SK-N-SH (cell line): Measurements from ENCODE around the gene ELMO1. TPM values are rescaled to one million over a fixed set of nuclear protein-coding genes. Genes with fewer than 3 reads are reported as not detected.

Experiments used
- CTCF ChIA-PET: fragments of 300-600, 350-600 bp; formaldehyde crosslinking; extraction: SDS; loops from one replicate; lab custom pipeline; 2021; lab: Yijun Ruan, JAX
- POLR2A ChIA-PET: fragments of 350-600 bp; sonication (Branson Sonifier 250); formaldehyde crosslinking; extraction: SDS; loops from one replicate; lab custom pipeline; 2020; ENCODE audit warnings: antibody characterized with exemption, inconsistent platforms; lab: Yijun Ruan, JAX
- DNase-seq: peaks from one replicate; pipeline ENCODE4 v3.0.0; 2012
- H2AFZ ChIP-seq: fragments of 200-600 bp; sonication (generic); 2 replicates; pipeline ENCODE4 v1.8.1; 2016; ENCODE audit warnings: antibody characterized with exemption, mild to moderate bottlenecking, low read depth
- H3F3A ChIP-seq: fragments of 200-600 bp; sonication (generic); replicated peaks from 2 replicates; pipeline ENCODE3; 2016; ENCODE audit warnings: antibody characterized with exemption, mild to moderate bottlenecking; ENCODE audit not compliant: insufficient read depth
- H3K27ac ChIP-seq, 2 experiments: fragments of 200-500 bp in 1 of 2; fragments of 200-600 bp in 1 of 2; sonication (Bioruptor generic) in 1 of 2; sonication (generic), shearing (Covaris generic) in 1 of 2; 2 replicates each; pipeline versions ENCODE4 v1.5.1 to v1.6.1; 2014 to 2016; ENCODE audit warnings: low read depth in 2 of 2, inconsistent platforms in 1 of 2, low read length in 1 of 2, mild to moderate bottlenecking in 1 of 2, mixed read lengths in 1 of 2
- H3K27me3 ChIP-seq: fragments of 200-600 bp; sonication (generic), shearing (Covaris generic); 2 replicates; pipeline ENCODE4 v1.6.1; 2016; ENCODE audit warnings: mixed run types; ENCODE audit not compliant: insufficient read depth
- H3K36me3 ChIP-seq, 2 experiments: fragments of 200-500 bp in 1 of 2; fragments of 200-600 bp in 1 of 2; sonication (Bioruptor generic) in 1 of 2; sonication (generic) in 1 of 2; replicated peaks in 1 of 2; 2 replicates each; pipeline versions ENCODE3 to v1.5.1; 2014 to 2016; ENCODE audit warnings: low read length in 1 of 2, mild to moderate bottlenecking in 1 of 2; ENCODE audit not compliant: insufficient read depth in 2 of 2, control insufficient read depth in 1 of 2
- H3K4me1 ChIP-seq, 2 experiments: fragments of 200-500 bp in 1 of 2; fragments of 200-600 bp in 1 of 2; sonication (Bioruptor generic) in 1 of 2; sonication (generic), shearing (Covaris generic) in 1 of 2; 2 replicates each; pipeline versions ENCODE4 v1.5.1 to v1.6.1; 2014 to 2016; ENCODE audit warnings: low read depth in 1 of 2, low read length in 1 of 2, mixed run types in 1 of 2; ENCODE audit not compliant: insufficient read depth in 2 of 2, control insufficient read depth in 1 of 2
- H3K4me2 ChIP-seq: fragments of 200-600 bp; sonication (generic), shearing (Covaris generic); 2 replicates; pipeline ENCODE4 v1.6.1; 2017; ENCODE audit warnings: mixed run types
- H3K4me3 ChIP-seq, 2 experiments: fragments of 200-500 bp in 1 of 2; fragments of 200-600 bp in 1 of 2; sonication (Bioruptor generic) in 1 of 2; sonication (generic), shearing (Covaris generic) in 1 of 2; 2 replicates each; pipeline versions ENCODE4 v1.5.1 to v1.8.1; 2014 to 2016; ENCODE audit warnings: low read depth in 2 of 2, inconsistent platforms in 1 of 2, low read length in 1 of 2, mild to moderate bottlenecking in 1 of 2, mixed read lengths in 1 of 2, moderate library complexity in 1 of 2
- H3K79me2 ChIP-seq: fragments of 200-600 bp; sonication (generic); 2 replicates; pipeline ENCODE4 v1.8.1; 2017; ENCODE audit warnings: mild to moderate bottlenecking; ENCODE audit not compliant: insufficient read depth
- H3K9ac ChIP-seq: fragments of 200-600 bp; sonication (generic); 2 replicates; pipeline ENCODE4 v1.6.1; 2017; ENCODE audit warnings: mixed run types
- H3K9me2 ChIP-seq: fragments of 200-600 bp; sonication (generic); 2 replicates; pipeline ENCODE4 v1.6.1; 2017; ENCODE audit warnings: mixed run types
- H3K9me3 ChIP-seq: fragments of 200-600 bp; sonication (generic); 2 replicates; pipeline ENCODE4 v1.6.1; 2017; ENCODE audit warnings: mixed run types, mild to moderate bottlenecking, moderate library complexity
- H4K20me1 ChIP-seq: fragments of 200-600 bp; sonication (generic); 2 replicates; pipeline ENCODE4 v1.6.1; 2017; ENCODE audit warnings: mild to moderate bottlenecking, mixed run types; ENCODE audit not compliant: insufficient read depth
- EP300 ChIP-seq, 2 experiments: IDR thresholded peaks; 2 replicates each; pipeline versions ENCODE4 v1.4.0 to v1.6.1; 2012; ENCODE audit warnings: borderline replicate concordance in 1 of 2, low read depth in 1 of 2, low read length in 1 of 2
- EZH2phosphoT487 ChIP-seq: fragments of 200-600 bp; sonication (generic); IDR thresholded peaks from 2 replicates; pipeline ENCODE4 v1.6.1; 2017; ENCODE audit warnings: low read depth, mixed run types, mild to moderate bottlenecking, antibody characterized with exemption, moderate library complexity, borderline replicate concordance
- FOSL2 ChIP-seq: IDR thresholded peaks from 2 replicates; pipeline ENCODE4 v1.4.0; 2012; ENCODE audit warnings: low read depth, mild to moderate bottlenecking, moderate library complexity, borderline replicate concordance
- FOXJ3 ChIP-seq: sonication (generic); formaldehyde crosslinking; IDR thresholded peaks from 2 replicates; pipeline ENCODE4 v1.5.1; 2020; ENCODE audit warnings: mild to moderate bottlenecking, missing genetic modification reagents
- FOXM1 ChIP-seq: IDR thresholded peaks from 2 replicates; pipeline ENCODE4 v1.4.0; 2012; ENCODE audit warnings: low read depth, mild to moderate bottlenecking
- IRF3 ChIP-seq: fragments of 150-350 bp; IDR thresholded peaks from 2 replicates; pipeline ENCODE4 v1.6.1; 2016; ENCODE audit warnings: mild to moderate bottlenecking, low read depth, low read length
- JUND ChIP-seq: IDR thresholded peaks from 2 replicates; pipeline ENCODE4 v1.4.0; 2012
- MEF2A ChIP-seq: IDR thresholded peaks from 2 replicates; pipeline ENCODE4 v1.4.0; 2012; ENCODE audit warnings: low read depth, borderline replicate concordance
- NRF1 ChIP-seq: IDR thresholded peaks from 2 replicates; pipeline ENCODE4 v1.6.1; 2012; ENCODE audit warnings: low read depth, mild to moderate bottlenecking, low read length
- POLR2AphosphoS5 ChIP-seq: IDR thresholded peaks from 2 replicates; pipeline ENCODE4 v1.6.1; 2012; ENCODE audit warnings: low read depth, low read length
- RAD21 ChIP-seq: IDR thresholded peaks from 2 replicates; pipeline ENCODE4 v1.6.1; 2012; ENCODE audit warnings: mild to moderate bottlenecking, low read length
- REST ChIP-seq: IDR thresholded peaks from 2 replicates; pipeline ENCODE4 v1.6.1; 2012; ENCODE audit warnings: mild to moderate bottlenecking, low read depth, low read length, moderate library complexity
- RFX5 ChIP-seq: IDR thresholded peaks from 2 replicates; pipeline ENCODE4 v1.6.1; 2012; ENCODE audit warnings: mild to moderate bottlenecking, improper control_type of control experiment, low read length
- RXRA ChIP-seq: IDR thresholded peaks from 2 replicates; pipeline ENCODE4 v1.4.0; 2012; ENCODE audit warnings: low read depth, mild to moderate bottlenecking, borderline replicate concordance
- SMC3 ChIP-seq: IDR thresholded peaks from 2 replicates; pipeline ENCODE4 v1.6.1; 2012; ENCODE audit warnings: low read depth, low read length, improper control_type of control experiment
- TCF12 ChIP-seq: IDR thresholded peaks from 2 replicates; pipeline ENCODE4 v1.4.0; 2012
- USF2 ChIP-seq: fragments of 150-350 bp; IDR thresholded peaks from 2 replicates; pipeline ENCODE4 v1.6.1; 2017; ENCODE audit warnings: antibody characterized with exemption, low read length, low read depth, borderline replicate concordance
- YY1 ChIP-seq: IDR thresholded peaks from 2 replicates; pipeline ENCODE4 v1.4.0; 2012; ENCODE audit warnings: low read depth, mild to moderate bottlenecking
- ZBTB33 ChIP-seq: IDR thresholded peaks from 2 replicates; pipeline ENCODE4 v1.4.0; 2012; ENCODE audit warnings: low read depth, borderline replicate concordance
- WGBS: methylation state at CpG from one replicate; pipeline ENCODE4 v1.1.6; 2017; ENCODE audit warnings: low lambda C conversion rate; 5-methylcytosine and 5-hydroxymethylcytosine counted together
- polyA plus RNA-seq, 3 experiments: library from polyadenylated mRNA; depleted of rRNA; stranded (reverse); fragments of >200 nt; gene quantifications; 2 replicates each; pipeline ENCODE4 v1.2.3, GENCODE V29; 2012

ELMO1 gene
- polyA plus RNA-seq, 1 of the 3 experiments (the other 2 are of a cell fraction), result 0.64 TPM

GRCh38 chr7:37256631-37257030 is 192.0 kb downstream of the ELMO1 start (continued):
- TF ChIP-seq EZH2phosphoT487 (no peak), SMC3 (no peak), USF2 (no peak)

- Histone ChIP-seq H3K36me3 (no peaks in the 10 kb centered on the region), H3K9ac (no peak overlapping the region), H3K9me2 (no peaks in the 10 kb centered on the region), H3K27me3 (no peaks in the 10 kb centered on the region), H3K4me3 (no peak overlapping the region), H3K4me1 (peaks cover 0 to 2% of the 10 kb centered on the region in 2 experiments; a peak in 1 of 4 replicates), H3K79me2 (no peaks in the 10 kb centered on the region), H3K27ac (no peak overlapping the region), H2AFZ (no peak overlapping the region), H3K9me3 (no peaks in the 10 kb centered on the region; the same call in 1 of the 2 replicates), H3K4me2 (no peak overlapping the region), H4K20me1 (no peaks in the 10 kb centered on the region), H3F3A (no peaks in the 10 kb centered on the region)
- DNase-seq, result no peak
- 35% methylated on average over 7 of the region's 7 CpGs for WGBS
- TF ChIP-seq TCF12, result no peak
- TF ChIP-seq RAD21, result no peak
- TF ChIP-seq RXRA, result no peak
- no peak for TF ChIP-seq FOXM1
- TF ChIP-seq JUND, result no peak
- TF ChIP-seq SMC3, result no peak
- TF ChIP-seq NRF1, result no peak
- no peak for TF ChIP-seq EZH2phosphoT487
- TF ChIP-seq EP300 (IDR thresholded peaks at IDR 0.05; ENCODE audit: borderline replicate concordance in 1 of 2, low read depth in 1 of 2, low read length in 1 of 2), result no peak
- no peak for TF ChIP-seq FOXJ3
- ChIA-PET POLR2A (no interaction called here), CTCF (interaction anchor here (1.3 to 1.6 kb wide), 4 partner anchors 9 to 29 kb away, joined by 4 to 9 read pairs (median 4); no protein-coding TSS in a partner anchor)
Measured at GRCh38 chr7:37255327-37255944, 193.2 kb downstream of the ELMO1 start.

- H3K9ac ChIP-seq, result no peak overlapping the region
- peaks cover 0 to 3% of the 10 kb centered on the region in 2 experiments for H3K36me3 ChIP-seq
- no peaks in the 10 kb centered on the region for H3F3A ChIP-seq
- H3K27ac ChIP-seq, result no peak overlapping the region
- ChIA-PET CTCF (interaction anchor here (1.0 to 2.3 kb wide), 3 partner anchors 13 to 602 kb away, joined by 3 to 7 read pairs (median 4); no protein-coding TSS in a partner anchor), POLR2A (no interaction called here)
- H3K9me3 ChIP-seq, result peaks cover 3% of the 10 kb centered on the region
- no peaks in the 10 kb centered on the region for H3K4me1 ChIP-seq
- no peak for DNase-seq
- H3K4me3 ChIP-seq, result no peak overlapping the region
- H3K4me2 ChIP-seq, result no peak overlapping the region
- H4K20me1 ChIP-seq, result no peaks in the 10 kb centered on the region
- H3K9me2 ChIP-seq, result no peaks in the 10 kb centered on the region
- no peak overlapping the region for H2AFZ ChIP-seq
- no peaks in the 10 kb centered on the region for H3K79me2 ChIP-seq
- H3K27me3 ChIP-seq, result no peaks in the 10 kb centered on the region
- no peak for TF ChIP-seq IRF3
- no peak for TF ChIP-seq ZBTB33
- TF ChIP-seq REST, result no peak
- TF ChIP-seq YY1, result no peak
- no peak for TF ChIP-seq SMC3
- no peak for TF ChIP-seq POLR2AphosphoS5
- no peak for TF ChIP-seq EZH2phosphoT487
- no peak for TF ChIP-seq JUND
- TF ChIP-seq RFX5, result no peak
- no peak for TF ChIP-seq EP300 (IDR thresholded peaks at IDR 0.05; ENCODE audit: borderline replicate concordance in 1 of 2, low read depth in 1 of 2, low read length in 1 of 2)
- TF ChIP-seq FOSL2, result no peak
- no peak for TF ChIP-seq MEF2A
Measured at GRCh38 chr7:37251222-37251621, 197.4 kb downstream of the ELMO1 start.
